SKM-1 treated with dmso at 0.1 percent for 144 hours (cell line): ENCODE results near the gene PHF12.
"Not testable (repeated sequence)": the region's sequence is repeated elsewhere in the genome, so short reads cannot be mapped to it uniquely, and the experiment has no call there.

ENCODE experiments used
- DNase-seq: peaks from one replicate; lab custom pipeline; 2025; ENCODE audit not compliant: unreplicated experiment; lab: John Stamatoyannopoulos, UW

Gene PHF12

DNA sequence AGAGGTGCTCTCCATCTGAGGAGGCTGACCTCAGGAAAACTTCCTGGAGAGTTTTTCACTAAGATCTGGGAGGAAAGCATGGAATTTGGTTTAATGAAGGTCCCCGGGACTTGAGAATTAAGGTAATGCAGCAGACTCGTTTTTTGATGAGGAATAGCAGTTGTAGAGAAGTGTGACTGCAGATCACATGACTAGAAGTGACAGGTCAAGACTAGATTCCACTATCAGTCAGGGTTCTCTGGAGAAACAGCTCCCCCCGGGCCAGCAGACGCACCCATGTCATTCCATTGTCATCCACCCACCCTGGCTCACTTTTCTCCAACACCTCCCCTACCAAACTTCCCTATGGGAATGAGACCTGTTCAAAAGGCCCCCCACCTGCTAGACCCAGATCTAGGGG, 46.5 kb downstream of the PHF12 start:
- no peak for DNase-seq

DNA sequence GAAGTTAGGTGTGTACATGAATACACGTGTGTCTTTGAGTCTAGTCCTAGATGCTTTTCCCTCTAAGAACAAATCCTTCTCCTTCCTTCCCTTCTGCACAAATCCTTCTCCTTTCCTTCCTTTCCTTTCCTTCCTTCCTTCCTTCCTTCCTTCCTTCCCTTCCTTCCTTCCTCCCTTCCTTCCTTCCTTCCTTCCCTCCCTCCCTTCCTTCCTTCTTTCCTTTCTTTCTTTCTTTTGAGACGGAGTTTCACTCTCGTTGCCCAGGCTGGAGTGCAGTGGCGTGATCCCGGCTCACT, 47.8 kb downstream of the PHF12 start:
- not testable (repeated sequence) for DNase-seq

DNA sequence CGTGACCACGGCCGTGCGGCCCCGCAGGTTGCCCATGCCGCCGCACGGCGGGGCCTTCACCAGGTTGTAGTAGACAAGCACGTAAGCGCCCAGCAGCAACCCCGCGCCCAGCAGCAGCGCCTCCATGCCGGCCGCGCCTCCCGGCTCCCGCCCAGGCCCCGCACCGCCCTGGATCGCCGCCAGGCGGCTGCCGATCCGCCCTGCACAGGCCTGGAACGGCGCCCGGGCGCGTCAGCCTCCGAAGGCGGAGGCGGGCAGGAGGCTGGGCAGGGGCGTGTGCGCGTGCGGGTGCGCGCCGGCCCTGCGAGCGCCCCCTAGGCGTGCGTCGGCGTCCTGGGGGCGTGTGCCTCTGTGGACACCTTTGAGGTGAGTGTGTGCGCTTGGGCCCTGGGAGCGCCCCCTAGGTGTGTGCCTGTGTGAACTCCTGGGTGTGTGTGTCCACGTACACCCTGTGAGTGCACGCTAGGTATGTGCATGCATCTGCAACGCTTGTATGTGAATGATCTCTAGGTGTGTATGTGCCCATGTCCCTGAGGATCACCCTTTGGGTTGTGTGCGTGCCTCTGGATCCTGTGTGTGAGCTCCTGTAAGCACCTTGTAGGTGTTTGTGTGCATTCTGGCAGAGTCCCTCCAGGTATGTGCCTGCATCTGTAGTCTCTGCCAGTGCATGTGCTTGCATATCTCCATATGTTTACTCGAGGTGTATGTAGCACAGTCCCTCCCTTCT, 48.3 kb downstream of the PHF12 start, which contains the start of gene DHRS13:
Gene DHRS13 (minus strand): TSS at position 261 of the 727 bp plus-strand sequence. CDS start 135 bp downstream, at position 126.
- DNase-seq: peak; percentile 93

DNA sequence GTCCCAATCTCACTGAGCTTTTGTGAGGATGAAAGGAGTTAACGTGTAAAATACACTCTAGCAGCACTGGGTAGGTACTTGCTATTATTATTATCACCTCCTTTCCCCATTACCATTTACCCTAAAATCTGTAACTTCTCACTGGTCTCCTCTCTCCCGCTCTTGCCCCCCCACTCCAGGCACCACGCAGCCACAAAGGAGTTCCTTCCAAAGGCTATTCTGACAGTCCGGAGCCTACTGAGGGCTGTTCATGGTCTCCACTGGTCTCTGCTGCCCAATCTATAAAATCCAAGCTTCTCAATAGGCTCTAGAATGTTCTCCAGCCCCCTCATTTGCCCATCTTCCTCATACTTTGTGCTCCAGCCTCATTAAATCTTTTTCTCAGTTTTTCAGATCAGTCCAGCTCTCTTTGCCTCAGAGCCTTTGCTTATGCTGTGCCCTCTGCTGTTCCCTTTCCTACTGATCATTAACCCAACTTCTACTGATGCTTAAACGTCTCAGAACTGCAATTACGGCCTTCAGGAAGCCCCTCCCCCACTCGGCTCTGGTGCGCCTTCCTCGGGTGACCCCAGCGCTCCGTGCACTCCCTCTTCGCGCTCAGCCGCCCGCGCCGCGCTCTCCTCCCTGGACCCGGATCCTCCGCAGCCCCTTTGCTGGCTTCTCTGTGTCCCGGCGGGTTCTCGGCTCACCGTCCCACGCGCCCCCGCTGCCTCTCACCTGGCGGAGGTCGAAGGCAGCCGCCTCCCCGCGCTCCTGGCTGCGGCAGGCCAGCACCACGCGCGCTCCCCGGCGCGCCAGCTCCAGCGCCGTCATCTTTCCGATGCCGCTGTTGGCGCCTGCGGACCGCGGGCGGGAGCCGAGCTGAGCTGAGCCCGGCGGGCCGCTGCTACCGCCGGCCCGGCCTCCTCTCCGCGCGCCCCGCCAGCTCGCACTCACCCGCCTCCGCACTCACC, 49.2 kb downstream of the PHF12 start:
- peak; percentile 17 for DNase-seq

DNA sequence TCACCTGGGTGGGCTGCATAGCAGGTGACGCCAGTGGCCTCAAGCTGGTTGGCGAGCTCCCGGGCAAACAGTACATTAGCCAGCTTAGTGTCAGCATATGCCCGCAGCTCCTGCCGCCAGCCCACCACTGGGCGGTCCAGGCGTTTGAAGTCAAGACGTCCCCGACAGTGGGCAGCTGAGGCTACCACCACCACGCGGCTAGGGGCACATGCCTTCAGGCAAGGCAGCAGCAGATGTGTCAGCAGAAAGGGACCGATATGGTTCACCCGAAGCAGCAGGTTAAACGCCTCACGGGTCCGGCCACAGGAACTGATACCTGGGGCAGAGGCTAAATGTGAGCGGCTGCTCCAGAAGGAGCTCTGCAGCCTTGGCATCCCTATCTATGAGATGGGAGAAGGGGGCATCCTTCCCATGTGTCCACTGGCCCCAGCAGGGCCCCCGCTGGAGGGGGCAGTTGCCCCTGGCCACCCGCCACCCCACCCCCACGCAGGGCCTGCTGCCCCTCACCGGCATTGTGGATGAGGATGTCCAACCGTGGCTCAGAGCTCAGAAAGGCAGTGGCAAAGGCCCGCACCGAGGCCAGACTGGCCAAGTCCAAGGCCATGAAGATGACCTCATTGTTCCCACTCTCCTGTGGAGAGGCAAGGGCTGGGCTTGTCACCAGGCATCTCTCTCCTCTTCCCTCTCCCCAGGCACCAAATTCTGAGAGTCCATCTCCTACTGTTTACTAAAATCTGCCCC, 50.2 kb downstream of the PHF12 start:
- no peak for DNase-seq

DNA sequence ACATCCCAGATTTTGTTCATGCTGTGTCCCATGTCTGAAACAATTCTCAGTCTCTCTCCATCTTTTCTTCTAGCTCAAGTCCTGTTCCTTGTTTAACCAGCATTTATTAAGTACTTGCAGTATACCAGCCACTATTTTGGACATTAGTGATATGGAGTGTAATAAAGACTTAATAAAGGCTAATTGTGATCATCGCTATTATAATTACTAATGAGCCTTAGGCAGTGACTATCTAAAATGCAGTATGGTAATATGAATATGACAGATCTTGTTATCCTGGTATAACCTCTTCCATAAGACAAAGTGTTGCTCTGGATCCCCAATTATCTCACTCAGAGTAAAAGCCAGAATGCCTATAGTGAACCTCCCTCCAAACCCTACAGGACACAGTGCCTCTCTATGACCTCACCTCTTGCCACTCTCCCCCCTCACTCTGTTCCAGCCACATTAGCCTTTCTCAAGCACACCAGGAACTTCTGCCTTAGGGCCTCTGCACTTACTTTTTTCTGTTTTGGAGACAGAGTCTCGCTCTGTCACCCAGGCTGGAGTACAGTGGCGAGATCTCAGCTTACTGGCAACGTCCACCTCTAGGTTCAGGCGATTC, 52.0 kb downstream of the PHF12 start:
- no peak for DNase-seq

DNA sequence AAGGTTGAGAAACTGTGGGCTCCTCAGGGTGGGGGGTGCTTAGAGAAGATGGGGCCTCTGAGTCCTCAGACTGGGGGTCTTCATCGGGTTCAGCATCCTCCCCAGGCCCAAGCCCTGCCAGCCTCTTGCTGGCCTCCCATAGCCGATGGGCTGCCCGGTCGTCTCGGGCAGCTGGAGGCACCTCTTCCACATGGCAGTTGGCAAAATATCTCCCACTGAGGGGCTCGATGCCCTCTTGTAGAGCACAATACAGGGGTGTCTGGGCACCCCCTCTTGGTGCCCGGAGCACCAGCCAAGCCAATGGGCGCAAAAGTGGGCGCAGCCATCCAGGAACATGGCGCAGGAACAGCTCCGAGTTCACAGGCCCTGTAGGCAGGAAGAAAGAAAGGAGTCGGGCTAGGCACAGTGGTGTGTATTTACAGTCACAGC, 52.8 kb downstream of the PHF12 start:
- no peak for DNase-seq

DNA sequence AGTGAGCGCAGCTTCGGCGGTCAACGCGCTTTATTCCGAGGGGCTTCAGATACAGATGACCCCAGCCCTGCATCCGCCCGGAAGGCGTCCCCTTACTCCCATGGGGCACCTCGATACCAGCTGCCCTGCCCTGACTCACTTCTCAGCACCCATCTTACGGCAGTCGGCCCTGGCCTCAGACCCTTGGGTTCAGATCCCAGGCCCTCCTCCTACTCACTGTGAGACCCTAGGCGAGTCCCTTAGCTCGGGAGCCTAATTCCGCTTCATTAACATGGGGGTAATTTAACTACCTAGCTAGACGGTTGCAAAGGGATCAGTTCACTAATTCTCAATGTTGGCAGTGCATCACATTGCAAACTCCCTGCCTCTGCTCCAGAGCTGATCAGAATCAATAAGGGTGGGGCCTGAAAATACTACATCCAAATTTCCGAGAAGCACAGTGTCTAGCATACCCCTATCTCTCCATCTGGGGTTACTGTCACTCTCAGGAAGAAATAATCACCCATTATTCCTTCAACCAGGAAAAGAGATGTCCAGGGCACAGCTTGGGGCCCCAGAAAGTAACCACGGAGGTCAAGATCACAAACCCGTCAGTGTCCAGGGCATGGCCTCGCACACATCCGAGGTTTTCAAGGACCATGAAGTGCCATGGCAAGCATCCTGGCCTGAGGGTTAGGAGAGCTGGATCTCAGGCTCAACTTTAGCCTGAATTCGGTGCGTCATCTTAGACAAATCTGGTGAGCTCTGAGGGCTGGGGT, 53.4 kb downstream of the PHF12 start:
- no peak for DNase-seq

DNA sequence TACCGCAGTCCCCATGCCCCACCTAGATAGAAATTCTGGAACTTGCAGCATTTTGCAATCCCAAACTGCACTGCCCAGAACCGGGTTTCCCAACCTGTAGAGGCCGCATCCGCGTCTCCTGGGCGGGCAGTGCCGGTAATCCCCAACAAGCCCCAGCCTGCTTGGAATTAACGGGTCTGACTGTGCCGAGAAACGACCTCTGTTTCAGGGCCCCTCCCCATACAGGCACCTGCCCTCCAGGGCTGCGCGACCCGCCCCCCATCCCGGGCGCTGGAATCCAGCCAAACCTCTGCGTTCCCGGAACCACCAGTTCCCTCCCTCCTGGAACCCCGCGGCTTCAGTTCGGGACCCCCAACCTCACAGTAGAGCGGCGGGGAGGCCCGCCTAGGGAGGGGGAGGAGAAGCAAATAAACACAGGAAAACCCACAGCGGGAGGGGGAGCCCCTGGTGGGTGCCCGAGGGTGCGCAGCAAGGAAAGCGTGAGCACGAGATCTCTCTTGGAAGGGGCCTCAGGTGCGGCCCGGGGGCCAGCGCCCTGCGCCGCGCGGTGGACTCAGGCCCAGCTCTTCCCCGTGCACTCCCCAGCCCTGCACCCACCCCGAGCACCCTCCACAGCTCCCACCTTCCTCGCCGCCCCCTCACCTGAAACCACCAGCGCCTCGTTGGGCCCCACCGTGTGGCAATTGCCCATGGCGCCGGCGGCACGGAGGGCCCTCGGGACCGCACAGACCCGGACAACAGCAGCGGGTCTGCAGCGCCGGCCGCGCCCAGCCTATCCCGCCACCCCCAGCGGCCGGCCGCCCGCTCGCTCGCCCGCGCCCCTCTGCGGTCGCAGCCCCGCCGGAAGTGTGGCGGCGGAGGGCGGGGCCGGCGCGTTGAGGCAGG, 54.2 kb downstream of the PHF12 start, which contains the start of gene FLOT2:
Gene FLOT2 (minus strand): TSS at position 850 of the 885 bp plus-strand sequence. CDS start 159 bp downstream, at position 691.
- peak; percentile 64 for DNase-seq

DNA sequence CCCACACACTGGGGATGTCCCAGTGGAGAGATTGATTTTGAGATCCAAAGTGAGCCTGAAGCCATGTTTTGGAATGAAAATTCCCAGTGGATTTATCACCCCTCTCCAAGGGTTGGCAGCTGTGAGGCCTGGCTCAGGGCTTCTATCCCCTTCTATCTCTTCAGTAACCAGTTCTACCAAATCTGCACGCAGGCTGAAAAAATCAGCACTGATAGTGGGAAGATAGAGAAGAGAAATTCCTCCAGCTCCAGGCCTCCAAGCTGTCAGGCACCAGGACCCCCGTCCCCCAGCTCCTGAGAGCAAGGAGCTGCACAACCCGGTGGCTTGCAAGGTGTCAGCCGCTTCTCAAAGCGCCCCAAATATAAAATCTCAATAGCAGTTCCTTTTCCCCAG, 54.8 kb downstream of the PHF12 start:
- DNase-seq: no peak

DNA sequence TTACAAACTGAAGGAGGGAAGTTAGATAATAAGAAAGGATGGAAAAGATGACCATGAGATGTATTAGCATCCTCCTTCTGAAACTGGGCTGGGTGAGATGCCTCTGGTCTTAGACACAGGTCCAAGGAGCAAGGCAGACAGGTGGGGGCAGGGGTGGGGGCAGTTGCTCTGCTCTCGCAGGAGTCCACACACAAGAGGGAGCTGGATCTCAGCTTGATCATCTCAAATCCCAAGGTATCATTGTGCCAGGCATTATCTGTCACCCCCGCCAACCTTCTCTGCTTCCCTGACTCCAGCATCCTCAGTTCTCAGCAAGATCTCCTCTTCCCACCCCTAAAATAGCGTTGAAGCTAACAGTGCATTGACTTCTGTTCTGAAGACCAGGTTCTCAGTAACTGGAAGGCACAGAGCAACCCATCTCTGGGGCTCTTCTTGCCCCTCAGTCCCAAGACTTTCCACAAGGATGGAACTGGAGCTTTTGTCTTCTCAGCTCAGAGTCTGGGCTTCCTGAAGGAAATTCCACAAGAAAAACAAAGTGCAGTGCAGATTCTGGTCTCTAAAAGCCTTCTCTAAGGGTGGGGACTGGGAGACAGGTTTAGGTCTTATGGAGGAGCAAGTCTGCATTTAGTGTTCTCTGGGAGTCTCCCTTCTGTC, 55.4 kb downstream of the PHF12 start:
- DNase-seq: no peak

DNA sequence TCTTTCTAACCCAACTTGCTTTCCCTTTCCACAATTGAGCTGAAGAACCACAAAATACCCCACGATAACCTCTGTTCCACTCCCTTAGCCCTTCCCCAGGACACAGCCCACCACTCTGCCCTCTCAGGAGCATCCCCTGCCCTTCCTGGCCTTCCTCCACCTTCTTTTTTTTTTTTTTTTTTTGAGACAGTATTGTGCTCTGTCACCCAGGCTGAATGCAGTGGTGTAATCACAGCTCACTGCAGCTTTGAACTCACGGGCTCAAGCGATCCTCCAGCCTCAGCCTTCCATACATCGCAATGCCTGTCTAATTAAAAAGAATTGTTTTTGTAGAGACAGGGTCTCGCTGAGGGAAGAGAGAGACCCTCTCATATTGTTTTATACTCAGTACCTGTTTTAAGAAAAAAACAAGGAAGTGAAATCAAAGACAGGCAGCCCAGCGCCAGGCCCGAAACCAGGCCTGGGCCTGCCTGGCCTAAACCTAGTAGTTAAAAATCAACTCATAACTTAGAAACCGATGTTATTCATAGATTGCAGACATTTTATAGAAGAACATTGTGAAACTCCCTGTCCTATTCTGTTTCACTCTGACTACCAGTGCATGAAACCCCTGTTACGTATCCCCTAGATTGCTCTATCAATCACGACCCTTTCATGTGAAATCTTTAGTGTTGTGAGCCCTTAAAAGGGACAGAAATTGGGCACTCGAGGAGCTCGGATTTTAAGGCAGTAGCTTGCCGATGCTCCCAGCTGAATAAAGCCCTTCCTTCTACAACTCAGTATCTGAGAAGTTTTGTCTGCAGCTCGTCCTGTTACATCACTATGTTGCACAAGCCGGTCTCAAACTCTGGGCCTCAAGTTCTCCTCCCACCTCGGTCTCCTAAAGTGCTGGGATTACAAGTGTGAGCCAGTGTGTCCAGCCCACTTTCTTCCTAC, 57.8 kb downstream of the PHF12 start:
- peak; percentile 74 for DNase-seq

DNA sequence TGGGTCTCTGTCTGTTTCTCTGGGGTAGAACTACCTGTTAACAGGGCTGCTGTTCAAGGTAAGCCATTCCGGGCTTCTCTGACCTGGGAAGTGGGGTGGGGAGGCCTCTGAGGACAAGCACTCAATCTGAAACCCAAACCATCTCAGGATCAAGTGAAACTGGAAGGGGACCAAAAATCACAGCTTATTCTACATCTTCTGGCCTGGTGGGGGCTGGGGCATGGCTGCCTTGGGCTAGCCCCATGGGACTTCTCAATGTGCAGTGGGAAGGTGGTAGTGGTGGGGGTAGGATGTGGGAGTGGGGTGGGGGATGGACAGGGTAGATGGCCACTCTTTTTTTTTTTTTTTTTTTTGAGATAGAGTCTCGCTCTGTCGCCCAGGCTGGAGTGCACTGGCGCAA, 59.3 kb downstream of the PHF12 start:
- DNase-seq: no peak

DNA sequence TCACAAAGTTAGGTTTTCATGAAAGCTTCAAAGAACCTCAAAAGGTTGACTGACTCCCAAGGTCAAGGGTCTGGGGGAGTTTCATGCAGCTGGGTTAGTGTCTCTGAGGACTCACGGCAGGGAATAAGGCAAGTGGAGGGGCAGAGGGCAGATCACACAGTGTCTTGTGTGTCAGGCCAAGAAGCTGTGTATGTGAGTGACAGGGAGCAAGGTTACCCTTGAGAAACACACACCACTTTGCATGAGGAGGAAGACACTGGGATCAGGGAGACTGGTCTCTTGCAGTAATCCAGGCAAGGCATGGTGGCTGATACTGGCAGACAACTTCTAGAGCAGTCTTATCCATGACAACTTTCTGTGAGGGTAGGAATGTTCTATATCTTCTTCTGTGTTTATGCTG, 60.1 kb downstream of the PHF12 start:
- no peak for DNase-seq

DNA sequence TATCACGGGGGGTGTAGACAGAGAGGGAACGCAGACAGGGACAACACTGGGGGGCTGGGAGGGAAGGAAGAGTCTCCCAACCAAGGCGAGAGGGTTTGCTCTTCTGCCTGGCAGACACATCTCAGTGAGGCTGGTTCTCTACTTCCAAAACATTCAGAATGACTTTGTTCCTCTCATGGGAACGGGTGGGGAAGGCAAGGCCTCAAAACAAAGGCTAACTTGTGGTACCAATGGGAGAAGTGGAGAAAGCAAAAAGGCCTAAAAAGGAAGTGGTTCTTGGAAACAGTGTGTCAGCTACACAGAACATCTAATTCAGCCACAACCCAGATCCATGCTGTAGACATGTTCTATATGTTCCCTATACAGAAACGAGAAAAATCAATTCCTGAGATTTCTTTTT, 61.3 kb downstream of the PHF12 start:
- DNase-seq: peak; percentile 19

DNA sequence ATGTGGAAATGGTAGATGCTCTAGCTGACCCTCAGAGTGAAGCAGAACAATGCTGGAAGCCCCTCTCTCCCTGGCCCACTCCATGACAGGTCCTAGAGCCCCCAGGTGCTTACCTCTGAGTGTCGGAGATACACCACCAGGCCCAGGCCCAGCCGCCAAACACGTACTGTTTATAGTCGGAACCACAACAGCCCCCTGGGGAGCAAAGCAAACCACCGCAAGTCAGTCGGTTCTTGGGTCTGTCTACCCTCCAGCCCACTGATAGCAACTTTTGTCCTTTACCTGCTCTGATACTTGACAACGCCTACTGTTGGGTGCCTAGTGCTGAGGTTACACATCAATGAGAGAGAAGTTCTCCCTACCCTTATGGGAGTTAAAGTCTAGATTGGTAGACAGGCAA, 62.5 kb downstream of the PHF12 start:
- no peak for DNase-seq

DNA sequence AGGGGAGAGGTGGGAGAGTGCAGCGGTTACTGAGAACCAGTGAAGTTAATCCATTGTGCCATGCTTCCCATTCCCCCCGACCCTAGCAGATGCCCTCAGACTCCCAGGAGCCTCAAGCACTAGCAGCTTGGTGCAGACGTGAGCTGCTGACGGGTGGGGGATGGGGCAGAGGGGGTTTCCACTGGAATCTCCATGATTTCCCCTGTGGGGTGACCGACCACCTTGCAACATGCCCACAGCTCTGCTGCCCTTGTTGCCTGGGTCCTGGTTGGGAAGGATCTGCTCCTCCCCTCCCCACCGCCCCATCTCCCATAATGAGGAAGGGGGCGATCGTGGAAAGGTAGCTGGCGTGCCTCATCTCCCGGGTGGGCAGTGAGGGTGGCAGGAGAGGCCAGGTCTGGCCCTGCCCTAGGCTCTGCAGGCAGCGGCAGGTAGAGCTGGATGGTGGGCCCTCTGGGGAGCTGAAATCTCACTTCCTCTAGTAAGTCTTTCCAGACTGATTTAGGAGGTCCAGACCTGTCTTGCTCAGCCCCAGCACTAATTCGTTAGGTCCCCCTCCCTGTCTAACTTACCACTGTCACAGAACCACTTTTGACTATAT, 63.3 kb downstream of the PHF12 start:
- DNase-seq: no peak
